SU-DHL-6 (cell line): ENCODE measurements around the gene PGAP6.
"Not testable (repeated sequence)": the region's sequence is repeated elsewhere in the genome, so short reads cannot be mapped to it uniquely, and the experiment has no call there.

Experiments used
- EZH2phosphoT487 ChIP-seq: fragments of 200-600 bp; sonication (generic), shearing (Covaris generic); conservative IDR thresholded peaks from 2 replicates; pipeline ENCODE4 v1.6.1; 2018; ENCODE audit warnings: mild to moderate bottlenecking, antibody characterized with exemption, low read length, moderate library complexity, mixed read lengths
- TF ChIP-seq, protein P1 (sequence below): fragments of 200-600 bp; sonication (generic); IDR thresholded peaks from one replicate; pipeline ENCODE4 v1.5.1; 2017; ENCODE audit warnings: antibody characterized with exemption, mild to moderate bottlenecking, low read length, moderate library complexity; ENCODE audit not compliant: insufficient read depth, poor library complexity, severe bottlenecking

DNA sequence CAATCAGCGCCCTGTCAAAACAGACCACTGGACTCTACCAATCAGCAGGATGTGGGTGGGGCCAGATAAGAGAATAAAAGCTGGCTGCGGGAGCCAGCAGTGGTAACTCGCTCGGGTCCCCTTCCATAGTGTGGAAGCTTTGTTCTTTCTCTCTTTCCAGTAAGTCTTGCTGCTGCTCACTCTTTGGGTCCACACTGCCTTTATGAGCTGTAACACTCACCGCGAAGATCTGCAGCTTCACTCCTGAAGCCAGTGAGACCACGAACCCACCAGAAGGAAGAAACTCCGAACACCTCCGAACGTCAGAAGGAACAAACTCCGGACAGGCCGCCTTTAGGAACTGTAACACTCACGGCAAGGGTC, 39.8 kb downstream of the PGAP6 start:
- TF ChIP-seq, protein P1, sequence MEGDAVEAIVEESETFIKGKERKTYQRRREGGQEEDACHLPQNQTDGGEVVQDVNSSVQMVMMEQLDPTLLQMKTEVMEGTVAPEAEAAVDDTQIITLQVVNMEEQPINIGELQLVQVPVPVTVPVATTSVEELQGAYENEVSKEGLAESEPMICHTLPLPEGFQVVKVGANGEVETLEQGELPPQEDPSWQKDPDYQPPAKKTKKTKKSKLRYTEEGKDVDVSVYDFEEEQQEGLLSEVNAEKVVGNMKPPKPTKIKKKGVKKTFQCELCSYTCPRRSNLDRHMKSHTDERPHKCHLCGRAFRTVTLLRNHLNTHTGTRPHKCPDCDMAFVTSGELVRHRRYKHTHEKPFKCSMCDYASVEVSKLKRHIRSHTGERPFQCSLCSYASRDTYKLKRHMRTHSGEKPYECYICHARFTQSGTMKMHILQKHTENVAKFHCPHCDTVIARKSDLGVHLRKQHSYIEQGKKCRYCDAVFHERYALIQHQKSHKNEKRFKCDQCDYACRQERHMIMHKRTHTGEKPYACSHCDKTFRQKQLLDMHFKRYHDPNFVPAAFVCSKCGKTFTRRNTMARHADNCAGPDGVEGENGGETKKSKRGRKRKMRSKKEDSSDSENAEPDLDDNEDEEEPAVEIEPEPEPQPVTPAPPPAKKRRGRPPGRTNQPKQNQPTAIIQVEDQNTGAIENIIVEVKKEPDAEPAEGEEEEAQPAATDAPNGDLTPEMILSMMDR: not testable (repeated sequence)
- TF ChIP-seq EZH2phosphoT487: not testable (repeated sequence)
